Measurements from ENCODE around the gene FIG4. TPM values are rescaled to one million over a fixed set of nuclear protein-coding genes. Genes with fewer than 3 reads are reported as not detected.

FIG4 gene
- polyA plus RNA-seq, 2 of the 4 experiments (the other 2 are of a cell fraction): 6.2 to 11.2 TPM

DNA sequence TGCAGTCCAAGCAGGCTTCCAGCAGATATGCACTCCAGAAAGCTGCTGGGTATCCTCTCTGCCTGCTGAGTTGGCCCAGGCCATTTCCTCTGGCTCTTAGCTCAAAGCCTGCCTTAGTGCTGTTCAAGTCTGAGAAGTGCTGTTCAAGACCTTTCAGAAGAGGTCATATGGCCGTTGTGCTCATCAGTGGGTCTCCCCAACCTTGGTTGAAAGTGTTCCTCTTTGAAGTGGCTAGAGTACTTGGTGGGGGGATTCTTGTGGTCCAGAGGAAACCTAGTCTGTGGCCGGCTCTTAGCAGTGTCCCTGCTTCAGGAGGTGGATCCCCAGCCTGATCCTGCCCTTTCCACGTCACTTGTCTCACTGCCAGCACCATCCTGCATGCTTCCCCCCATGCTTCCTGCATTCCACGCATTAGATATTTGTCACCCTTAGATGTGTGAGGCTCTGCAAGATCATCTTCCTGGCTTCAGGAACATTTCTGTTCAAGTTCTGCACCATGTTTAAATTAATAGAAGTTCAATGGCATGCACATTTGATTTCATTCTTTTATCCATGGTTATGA lies 105.0 kb downstream of the FIG4 start (continued):
- TF ChIP-seq, protein P1, sequence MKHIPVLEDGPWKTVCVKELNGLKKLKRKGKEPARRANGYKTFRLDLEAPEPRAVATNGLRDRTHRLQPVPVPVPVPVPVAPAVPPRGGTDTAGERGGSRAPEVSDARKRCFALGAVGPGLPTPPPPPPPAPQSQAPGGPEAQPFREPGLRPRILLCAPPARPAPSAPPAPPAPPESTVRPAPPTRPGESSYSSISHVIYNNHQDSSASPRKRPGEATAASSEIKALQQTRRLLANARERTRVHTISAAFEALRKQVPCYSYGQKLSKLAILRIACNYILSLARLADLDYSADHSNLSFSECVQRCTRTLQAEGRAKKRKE (CRISPR knock-in tag; IDR thresholded peaks at IDR 0.05; ENCODE audit: low read depth): no peak
- TF ChIP-seq GATA3 (IDR thresholded peaks at IDR 0.05; ENCODE audit: borderline replicate concordance): no peak

DNA sequence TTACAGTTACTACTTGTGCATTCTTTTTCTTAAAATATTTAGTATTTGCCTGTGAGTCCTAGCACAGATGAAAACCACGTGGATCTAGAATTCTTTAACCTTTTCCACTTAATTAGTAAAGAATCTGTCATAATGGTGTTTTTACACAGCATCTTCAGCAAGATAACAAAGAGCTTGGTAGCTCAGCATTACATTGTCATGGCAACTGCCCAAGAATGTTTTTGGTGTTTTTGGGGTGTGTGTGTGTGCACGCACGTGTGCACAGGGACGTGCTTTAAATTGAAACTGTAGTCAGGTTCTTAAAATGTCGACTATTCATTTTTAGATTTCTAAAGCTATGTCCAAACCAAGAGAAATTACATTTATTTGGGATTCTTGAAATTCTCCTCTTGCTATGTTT lies 108.0 kb downstream of the FIG4 start:
- FAIRE-seq (no peak), ATAC-seq (no peak), DNase-seq (ENCODE audit: low read depth in 1 of 2, low spot score in 1 of 2) (no peak)
- Histone ChIP-seq H3K4me3 (no peak overlapping the region), H3K9me3 (no peaks in the 10 kb centered on the region), H3K4me1 (peaks cover 9% of the 10 kb centered on the region; the same call in 2 of the 3 replicates), H3K27ac (no peak overlapping the region), H3K4me2 (no peak overlapping the region)
- ChIA-PET CTCF (no interaction called here), POLR2A (no interaction called here)
- 90% methylated on average over 5 of the region's 5 CpGs for whole genome bisulfite sequencing (ENCODE audit: missing lambda C conversion rate)
- no peak for TF ChIP-seq MAZ (IDR thresholded peaks at IDR 0.05; ENCODE audit: borderline replicate concordance, low read depth, low read length)
- no peak for TF ChIP-seq HES2 (IDR thresholded peaks at IDR 0.05)
- no peak for TF ChIP-seq CHD2 (IDR thresholded peaks at IDR 0.05; ENCODE audit: low read length, partially characterized antibody)
- no peak for TF ChIP-seq ZFP36 (IDR thresholded peaks at IDR 0.05; ENCODE audit: borderline replicate concordance, partially characterized antibody)
- no peak for TF ChIP-seq ZC3H11A (IDR thresholded peaks at IDR 0.05)
- TF ChIP-seq, protein P2, sequence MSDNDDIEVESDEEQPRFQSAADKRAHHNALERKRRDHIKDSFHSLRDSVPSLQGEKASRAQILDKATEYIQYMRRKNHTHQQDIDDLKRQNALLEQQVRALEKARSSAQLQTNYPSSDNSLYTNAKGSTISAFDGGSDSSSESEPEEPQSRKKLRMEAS (IDR thresholded peaks at IDR 0.05): no peak
- no peak for TF ChIP-seq NR3C1 (IDR thresholded peaks at IDR 0.05)
- no peak for TF ChIP-seq PHF8 (IDR thresholded peaks at IDR 0.05; ENCODE audit: borderline replicate concordance, low read depth)
- TF ChIP-seq RARB (CRISPR knock-in tag; IDR thresholded peaks at IDR 0.05): no peak
- no peak for TF ChIP-seq KDM1A (IDR thresholded peaks at IDR 0.05; ENCODE audit: low read depth)
- TF ChIP-seq POLR2A (IDR thresholded peaks at IDR 0.05; ENCODE audit: low read length): no peak
- TF ChIP-seq HDAC2 (IDR thresholded peaks at IDR 0.05): no peak
- TF ChIP-seq CBX2 (IDR thresholded peaks at IDR 0.05; ENCODE audit: borderline replicate concordance, low read depth): no peak
- no peak for TF ChIP-seq ELK1 (IDR thresholded peaks at IDR 0.05; ENCODE audit: low read depth, low read length)

DNA sequence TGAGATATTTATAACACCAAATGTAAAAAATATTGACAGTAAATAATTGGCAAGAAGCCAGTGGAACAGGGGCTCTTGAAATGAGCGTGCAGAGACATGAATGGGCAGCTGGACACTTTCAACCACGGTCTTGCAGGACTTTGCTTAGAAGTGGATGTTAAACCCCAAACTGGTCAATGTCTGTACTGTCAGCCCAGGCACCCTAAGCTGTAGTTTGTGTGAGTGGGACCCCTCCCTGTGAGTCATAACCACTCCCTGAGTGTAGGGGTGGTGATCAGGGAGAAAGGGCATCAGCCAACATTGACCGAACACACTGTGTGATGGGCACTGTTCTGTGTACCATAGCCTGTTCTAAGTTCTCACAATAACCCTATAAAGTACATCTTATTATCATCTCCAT lies 108.6 kb downstream of the FIG4 start:
- Histone ChIP-seq H3K4me2 (no peak overlapping the region), H3K4me3 (no peak overlapping the region), H3K9me3 (no peaks in the 10 kb centered on the region), H3K27ac (no peak overlapping the region), H3K4me1 (peaks cover 3% of the 10 kb centered on the region; the same call in 1 of the 3 replicates)
- 91% methylated on average over 3 of the region's 3 CpGs for WGBS (ENCODE audit: missing lambda C conversion rate)
- DNase-seq (ENCODE audit: low read depth in 1 of 2, low spot score in 1 of 2): no peak
- CTCF ChIA-PET: no interaction called here
- no peak for ATAC-seq
- no peak for FAIRE-seq
- no peak for TF ChIP-seq SREBF2 (IDR thresholded peaks at IDR 0.05)
- no peak for TF ChIP-seq SMC3 (IDR thresholded peaks at IDR 0.05)
- TF ChIP-seq RAD21 (conservative IDR thresholded peaks at IDR 0.05 in 1 of 2, IDR thresholded peaks at IDR 0.05 in 1 of 2): no peak
- TF ChIP-seq BHLHE40 (IDR thresholded peaks at IDR 0.05; ENCODE audit: low read depth, low read length): no peak
- TF ChIP-seq ELK1 (IDR thresholded peaks at IDR 0.05; ENCODE audit: low read depth, low read length): no peak
- no peak for TF ChIP-seq NFE2L2 (conservative IDR thresholded peaks at IDR 0.05; ENCODE audit: low read length)
- no peak for TF ChIP-seq HOXA7 (CRISPR knock-in tag; IDR thresholded peaks at IDR 0.05)
- no peak for TF ChIP-seq USF2 (IDR thresholded peaks at IDR 0.05)
- TF ChIP-seq ZNF302 (CRISPR knock-in tag; IDR thresholded peaks at IDR 0.05): no peak
- no peak for TF ChIP-seq FOSL2 (IDR thresholded peaks at IDR 0.05)
- no peak for TF ChIP-seq FOSL2 (CRISPR knock-in tag; IDR thresholded peaks at IDR 0.05)
- TF ChIP-seq TFCP2L1 (CRISPR knock-in tag; IDR thresholded peaks at IDR 0.05): no peak
- no peak for TF ChIP-seq MAZ (IDR thresholded peaks at IDR 0.05; ENCODE audit: borderline replicate concordance, low read depth, low read length)
- no peak for TF ChIP-seq JUN (IDR thresholded peaks at IDR 0.05)
- TF ChIP-seq CHD2 (IDR thresholded peaks at IDR 0.05; ENCODE audit: low read length, partially characterized antibody): no peak
- TF ChIP-seq EHMT2 (IDR thresholded peaks at IDR 0.05; ENCODE audit: low read depth): no peak
- TF ChIP-seq ZC3H11A (IDR thresholded peaks at IDR 0.05): no peak
- TF ChIP-seq FOSB (CRISPR knock-in tag; IDR thresholded peaks at IDR 0.05): no peak
- TF ChIP-seq, protein P3, sequence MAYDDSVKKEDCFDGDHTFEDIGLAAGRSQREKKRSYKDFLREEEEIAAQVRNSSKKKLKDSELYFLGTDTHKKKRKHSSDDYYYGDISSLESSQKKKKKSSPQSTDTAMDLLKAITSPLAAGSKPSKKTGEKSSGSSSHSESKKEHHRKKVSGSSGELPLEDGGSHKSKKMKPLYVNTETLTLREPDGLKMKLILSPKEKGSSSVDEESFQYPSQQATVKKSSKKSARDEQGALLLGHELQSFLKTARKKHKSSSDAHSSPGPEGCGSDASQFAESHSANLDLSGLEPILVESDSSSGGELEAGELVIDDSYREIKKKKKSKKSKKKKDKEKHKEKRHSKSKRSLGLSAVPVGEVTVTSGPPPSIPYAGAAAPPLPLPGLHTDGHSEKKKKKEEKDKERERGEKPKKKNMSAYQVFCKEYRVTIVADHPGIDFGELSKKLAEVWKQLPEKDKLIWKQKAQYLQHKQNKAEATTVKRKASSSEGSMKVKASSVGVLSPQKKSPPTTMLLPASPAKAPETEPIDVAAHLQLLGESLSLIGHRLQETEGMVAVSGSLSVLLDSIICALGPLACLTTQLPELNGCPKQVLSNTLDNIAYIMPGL (CRISPR knock-in tag; IDR thresholded peaks at IDR 0.05; ENCODE audit: borderline replicate concordance): no peak
- TF ChIP-seq MYC (IDR thresholded peaks at IDR 0.05; ENCODE audit: borderline replicate concordance, low read length): no peak
- TF ChIP-seq PHF8 (IDR thresholded peaks at IDR 0.05; ENCODE audit: borderline replicate concordance, low read depth): no peak
- POLR2A ChIA-PET: no interaction called here

All from A549 (cell line).